Activated naive CD4-positive, alpha-beta T cell treated with Interleukin-2 at 50 U/mL for 16 hours (primary cell): ENCODE measurements around the gene SPINK4.

ENCODE experiments used
- DNase-seq: peaks from one replicate; pipeline ENCODE4 v3.0.0-alpha.2; 2020

SPINK4 gene

GRCh38 chr9:33239921-33240320 is at the start of gene SPINK4:
TSS of gene SPINK4 (plus strand) at chr9:33240167. CDS start at chr9:33240209, 42 bp downstream.
- no peak for DNase-seq

- DNase-seq = no peak
Observed at GRCh38 chr9:33192493-33193255, 47.3 kb upstream of the SPINK4 start.

GRCh38 chr9:33193818-33194217 is 46.1 kb upstream of the SPINK4 start:
- DNase-seq = no peak

- DNase-seq = no peak
Observed at GRCh38 chr9:33196736-33197135, 43.2 kb upstream of the SPINK4 start.

GRCh38 chr9:33197279-33198152 is 42.5 kb upstream of the SPINK4 start:
- DNase-seq = no peak

- no peak for DNase-seq
Observed at GRCh38 chr9:33198165-33198564, 41.8 kb upstream of the SPINK4 start.

GRCh38 chr9:33202018-33202417 is 37.9 kb upstream of the SPINK4 start:
- DNase-seq = no peak

GRCh38 chr9:33202552-33203201 is 37.3 kb upstream of the SPINK4 start:
- DNase-seq = peak; percentile 8

- DNase-seq = no peak
Observed at GRCh38 chr9:33209394-33209793, 30.6 kb upstream of the SPINK4 start.

- DNase-seq = no peak
Observed at GRCh38 chr9:33210006-33210715, 29.8 kb upstream of the SPINK4 start.

- DNase-seq = no peak
Observed at GRCh38 chr9:33211695-33212393, 28.1 kb upstream of the SPINK4 start.

GRCh38 chr9:33220681-33221567 is 19.0 kb upstream of the SPINK4 start:
- DNase-seq = no peak

GRCh38 chr9:33221568-33221884 is 18.4 kb upstream of the SPINK4 start:
- no peak for DNase-seq

GRCh38 chr9:33222031-33222430 is 17.9 kb upstream of the SPINK4 start:
- DNase-seq = no peak

- DNase-seq = no peak
Observed at GRCh38 chr9:33223696-33224095, 16.3 kb upstream of the SPINK4 start.

- peak; percentile 72 for DNase-seq
Observed at GRCh38 chr9:33225319-33226147, 14.4 kb upstream of the SPINK4 start.

- DNase-seq = no peak
Observed at GRCh38 chr9:33227008-33227398, 13.0 kb upstream of the SPINK4 start.

GRCh38 chr9:33227741-33228140 is 12.2 kb upstream of the SPINK4 start:
- no peak for DNase-seq

- no peak for DNase-seq
Observed at GRCh38 chr9:33228606-33229005, 11.4 kb upstream of the SPINK4 start.

- no peak for DNase-seq
Observed at GRCh38 chr9:33229359-33230114, 10.4 kb upstream of the SPINK4 start.
